Activated naive CD4-positive, alpha-beta T cell treated with anti-CD3 and anti-CD28 coated beads for 36 hours (primary cell): ENCODE measurements around the gene EFR3B. TPM values are rescaled to one million over a fixed set of nuclear protein-coding genes. Genes with fewer than 3 reads are reported as not detected.
A peak's percentile ranks its signal among the peaks of the same experiment; 100 is the strongest.
"Not testable (repeated sequence)": the region's sequence is repeated elsewhere in the genome, so short reads cannot be mapped to it uniquely, and the experiment has no call there.

Experiments used
- CTCF ChIA-PET: fragments of 350-600 bp; sonication (Branson Sonifier 250); formaldehyde crosslinking; loops from one replicate; lab custom pipeline; 2021; ENCODE audit warnings: antibody characterized with exemption; lab: Charles Lee
- DNase-seq: peaks from one replicate; pipeline ENCODE4 v3.0.0-alpha.2; 2020
- H3K27ac Mint-ChIP-seq: one replicate; pipeline ENCODE4 v1.8.0; 2021; ENCODE audit warnings: mild to moderate bottlenecking, mixed read lengths
- H3K27me3 Mint-ChIP-seq: one replicate; pipeline ENCODE4 v1.8.0; 2021; ENCODE audit warnings: low read depth, mixed read lengths
- H3K36me3 Mint-ChIP-seq: one replicate; pipeline ENCODE4 v1.8.0; 2021; ENCODE audit warnings: low read depth, mixed read lengths
- H3K4me1 Mint-ChIP-seq: one replicate; pipeline ENCODE4 v1.8.0; 2021; ENCODE audit warnings: low read depth, mixed read lengths
- H3K4me3 Mint-ChIP-seq: one replicate; pipeline ENCODE4 v1.8.0; 2021; ENCODE audit warnings: mild to moderate bottlenecking, moderate library complexity, mixed read lengths
- H3K9me3 Mint-ChIP-seq: one replicate; pipeline ENCODE4 v1.8.0; 2021; ENCODE audit warnings: mixed read lengths
- intact Hi-C: fragments of 100-400 bp; cut with micrococcal nuclease; formaldehyde crosslinking; loops from one replicate; pipeline ENCODE4 v1.15.1; 2023
- total RNA-seq, 2 experiments: library from RNA; stranded (reverse); gene quantifications; one replicate each; pipeline ENCODE4 v1.2.3, GENCODE V29; 2021

The EFR3B gene
- total RNA-seq, 2 experiments from 2014 or later, result 0.41 to 0.42 TPM

- no peak overlapping the region for H3K27ac Mint-ChIP-seq
- no peaks in the 10 kb centered on the region for H3K36me3 Mint-ChIP-seq
- peaks cover 6% of the 10 kb centered on the region for H3K9me3 Mint-ChIP-seq
- CTCF ChIA-PET, result interaction anchor here (0.5 kb wide), 1 partner anchor 30 kb away, joined by 3 read pairs; no protein-coding TSS in a partner anchor
- intact Hi-C loops, result no loop called here
- no peak for DNase-seq
- peaks cover 3% of the 10 kb centered on the region for H3K27me3 Mint-ChIP-seq
- no peak overlapping the region for H3K4me3 Mint-ChIP-seq
- peaks cover 17% of the 10 kb centered on the region for H3K4me1 Mint-ChIP-seq
Observed at GRCh38 chr2:25098670-25099486, 57.0 kb downstream of the EFR3B start.

- CTCF ChIA-PET, result interaction anchor here (0.5 to 1.4 kb wide), 3 partner anchors 94 to 127 kb away, joined by 3 to 4 read pairs (median 3); no protein-coding TSS in a partner anchor
- not testable (repeated sequence) for H3K27me3 Mint-ChIP-seq, H3K4me3 Mint-ChIP-seq, H3K36me3 Mint-ChIP-seq, H3K9me3 Mint-ChIP-seq
- intact Hi-C loops, result loop anchor here (1.0 to 5.0 kb wide), 2 partner anchors 525 to 580 kb away; no protein-coding TSS in a partner anchor
- Mint-ChIP-seq H3K27ac (peak overlapping the region; percentile 6), H3K4me1 (peaks cover 24% of the 10 kb centered on the region)
- peak; percentile 63 for DNase-seq
Observed at GRCh38 chr2:25102352-25102751, 60.5 kb downstream of the EFR3B start.

- Mint-ChIP-seq H3K27ac (no peak overlapping the region), H3K4me3 (no peak overlapping the region), H3K9me3 (peaks cover 6% of the 10 kb centered on the region), H3K4me1 (peaks cover 24% of the 10 kb centered on the region), H3K27me3 (no peaks in the 10 kb centered on the region), H3K36me3 (no peaks in the 10 kb centered on the region)
- CTCF ChIA-PET, result interaction anchor here (1.0 to 2.3 kb wide), 2 partner anchors 93 to 128 kb away, joined by 3 to 13 read pairs; no protein-coding TSS in a partner anchor
- DNase-seq, result no peak
- intact Hi-C loops, result loop anchor here (5.0 kb wide), 1 partner anchor 581 kb away; no protein-coding TSS in a partner anchor
Observed at GRCh38 chr2:25103287-25103871, 61.5 kb downstream of the EFR3B start.

- intact Hi-C loops, result loop anchor here (2.0 to 5.0 kb wide), 2 partner anchors 62 to 582 kb away; partner anchors contain the start of gene EFR3B
- Mint-ChIP-seq H3K4me3 (no peak overlapping the region), H3K27ac (no peak overlapping the region), H3K9me3 (peaks cover 6% of the 10 kb centered on the region), H3K27me3 (no peaks in the 10 kb centered on the region), H3K4me1 (peaks cover 24% of the 10 kb centered on the region), H3K36me3 (no peaks in the 10 kb centered on the region)
- no peak for DNase-seq
- CTCF ChIA-PET, result interaction anchor here (0.7 to 2.3 kb wide), 3 partner anchors 23 to 129 kb away, joined by 3 to 13 read pairs (median 5); no protein-coding TSS in a partner anchor
Observed at GRCh38 chr2:25104736-25105135, 62.9 kb downstream of the EFR3B start.

- Mint-ChIP-seq H3K4me1 (peaks cover 24% of the 10 kb centered on the region), H3K4me3 (no peak overlapping the region), H3K36me3 (no peaks in the 10 kb centered on the region), H3K27me3 (no peaks in the 10 kb centered on the region), H3K27ac (no peak overlapping the region), H3K9me3 (peaks cover 6% of the 10 kb centered on the region)
- DNase-seq, result peak; percentile 33
- CTCF ChIA-PET, result interaction anchor here (0.7 to 2.3 kb wide), 4 partner anchors 22 to 130 kb away, joined by 3 to 13 read pairs (median 4); no protein-coding TSS in a partner anchor
- intact Hi-C loops, result loop anchor here (2.0 kb wide), 1 partner anchor 63 kb away; the partner anchor contains the start of gene EFR3B
Observed at GRCh38 chr2:25105336-25106085, 63.6 kb downstream of the EFR3B start.

- intact Hi-C loops, result no loop called here
- CTCF ChIA-PET, result no interaction called here
- no peaks in the 10 kb centered on the region for H3K36me3 Mint-ChIP-seq
- no peaks in the 10 kb centered on the region for H3K9me3 Mint-ChIP-seq
- no peak overlapping the region for H3K4me3 Mint-ChIP-seq
- H3K27ac Mint-ChIP-seq, result no peak overlapping the region
- no peaks in the 10 kb centered on the region for H3K27me3 Mint-ChIP-seq
- peaks cover 7% of the 10 kb centered on the region for H3K4me1 Mint-ChIP-seq
- no peak for DNase-seq
Observed at GRCh38 chr2:25109822-25110221, 67.9 kb downstream of the EFR3B start.

- H3K27me3 Mint-ChIP-seq, result no peaks in the 10 kb centered on the region
- no peaks in the 10 kb centered on the region for H3K9me3 Mint-ChIP-seq
- H3K36me3 Mint-ChIP-seq, result no peaks in the 10 kb centered on the region
- intact Hi-C loops, result no loop called here
- H3K4me3 Mint-ChIP-seq, result no peak overlapping the region
- no peak for DNase-seq
- CTCF ChIA-PET, result no interaction called here
- H3K27ac Mint-ChIP-seq, result no peak overlapping the region
- no peaks in the 10 kb centered on the region for H3K4me1 Mint-ChIP-seq
Observed at GRCh38 chr2:25112113-25112512, 70.2 kb downstream of the EFR3B start.

- Mint-ChIP-seq H3K27ac (no peak overlapping the region), H3K36me3 (no peaks in the 10 kb centered on the region), H3K9me3 (no peaks in the 10 kb centered on the region), H3K4me1 (no peaks in the 10 kb centered on the region), H3K4me3 (no peak overlapping the region), H3K27me3 (no peaks in the 10 kb centered on the region)
- no peak for DNase-seq
- intact Hi-C loops, result no loop called here
- CTCF ChIA-PET, result interaction anchor here (0.6 to 0.9 kb wide), 3 partner anchors 12 to 803 kb away, joined by 3 to 4 read pairs (median 3); no protein-coding TSS in a partner anchor
Observed at GRCh38 chr2:25115249-25115883, 73.5 kb downstream of the EFR3B start.

- no peaks in the 10 kb centered on the region for H3K27me3 Mint-ChIP-seq
- CTCF ChIA-PET, result interaction anchor here (0.6 to 1.1 kb wide), 2 partner anchors 13 to 490 kb away, joined by 3 to 5 read pairs; no protein-coding TSS in a partner anchor
- no peak overlapping the region for H3K4me3 Mint-ChIP-seq
- no peak for DNase-seq
- no peaks in the 10 kb centered on the region for H3K4me1 Mint-ChIP-seq
- H3K9me3 Mint-ChIP-seq, result no peaks in the 10 kb centered on the region
- intact Hi-C loops, result no loop called here
- no peak overlapping the region for H3K27ac Mint-ChIP-seq
- no peaks in the 10 kb centered on the region for H3K36me3 Mint-ChIP-seq
Observed at GRCh38 chr2:25115902-25116301, 74.0 kb downstream of the EFR3B start.

GRCh38 chr2:25116956-25117355, 75.1 kb downstream of the EFR3B start:
- Mint-ChIP-seq H3K27ac (no peak overlapping the region), H3K4me1 (no peaks in the 10 kb centered on the region), H3K4me3 (no peak overlapping the region), H3K36me3 (no peaks in the 10 kb centered on the region), H3K9me3 (no peaks in the 10 kb centered on the region), H3K27me3 (no peaks in the 10 kb centered on the region)
- DNase-seq, result no peak
- CTCF ChIA-PET, result interaction anchor here (1.1 kb wide), 1 partner anchor 12 kb away, joined by 5 read pairs; no protein-coding TSS in a partner anchor
- intact Hi-C loops, result no loop called here

GRCh38 chr2:25119263-25119662, 77.4 kb downstream of the EFR3B start:
- Mint-ChIP-seq H3K27ac (no peak overlapping the region), H3K36me3 (no peaks in the 10 kb centered on the region), H3K4me3 (no peak overlapping the region), H3K4me1 (no peaks in the 10 kb centered on the region), H3K27me3 (no peaks in the 10 kb centered on the region), H3K9me3 (no peaks in the 10 kb centered on the region)
- DNase-seq, result no peak
- CTCF ChIA-PET, result interaction anchor here (1.3 kb wide), 1 partner anchor 145 kb away, joined by 4 read pairs; no protein-coding TSS in a partner anchor
- intact Hi-C loops, result no loop called here
